ENCODE data around the gene RFX2. TPM values are rescaled to one million over a fixed set of nuclear protein-coding genes. Genes with fewer than 3 reads are reported as not detected.

RFX2 gene
- total and polyA plus RNA-seq, 10 of the 15 experiments (the other 5 are each of a cell fraction or from before 2014, with no cell fraction given) = 3.2 to 9.8 (median 4.7) TPM

DNA sequence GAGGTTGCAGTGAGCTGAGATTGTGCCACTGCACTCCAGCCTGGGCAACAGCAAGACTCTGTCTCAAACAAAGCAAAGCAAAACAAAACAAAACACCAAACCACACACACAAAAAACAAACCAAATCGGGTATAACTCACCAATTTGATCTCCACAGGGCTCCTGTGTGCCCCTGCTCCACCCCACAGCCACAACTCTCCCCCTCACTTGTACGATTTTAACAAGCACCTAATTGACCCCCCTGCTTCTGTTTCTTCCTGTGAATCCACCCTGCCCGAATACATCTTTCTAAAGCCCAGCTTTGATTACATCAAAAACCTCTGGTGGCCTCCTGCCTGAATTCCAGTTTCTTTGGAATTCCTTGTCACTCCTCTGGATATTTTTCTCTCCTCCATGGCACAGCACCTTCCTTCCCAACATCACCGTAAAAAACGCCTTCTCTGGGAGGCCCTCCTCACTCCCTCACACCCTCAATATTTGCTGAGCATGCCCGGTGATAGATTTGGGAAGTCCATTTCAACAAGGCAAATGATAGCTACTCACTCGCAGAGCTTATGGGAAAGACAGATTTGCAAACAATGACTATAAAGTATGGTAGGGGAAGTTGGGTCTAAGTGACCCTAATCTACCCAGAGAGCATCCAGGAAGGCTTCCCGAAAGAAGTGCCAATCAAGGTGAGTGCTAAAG, 120.8 kb downstream of the RFX2 start (continued):
- no peak for TF ChIP-seq ZNF592 (IDR thresholded peaks at IDR 0.05)
- TF ChIP-seq SMARCA5 (IDR thresholded peaks at IDR 0.05) = no peak
- TF ChIP-seq IRF3 (IDR thresholded peaks at IDR 0.05) = no peak
- no peak for TF ChIP-seq SMAD5 (IDR thresholded peaks at IDR 0.05; ENCODE audit: low read depth)
- TF ChIP-seq IRF4 (IDR thresholded peaks at IDR 0.05; ENCODE audit: low read depth, low read length) = no peak
- no peak for TF ChIP-seq ZNF207 (IDR thresholded peaks at IDR 0.05; ENCODE audit: borderline replicate concordance)
- TF ChIP-seq NFIC (IDR thresholded peaks at IDR 0.05; ENCODE audit: low read depth, low read length) = no peak
